ENCODE measurements around the gene SH3D21.
A peak's percentile ranks its signal among the peaks of the same experiment; 100 is the strongest.

The SH3D21 gene

GRCh38 chr1:36355811-36356210 is 49.6 kb downstream of the SH3D21 start:
- peaks cover 53% of the 10 kb centered on the region for H3K36me3 ChIP-seq (ENCODE audit: low read depth)
- no peak for ATAC-seq (ENCODE audit: low read depth)
- H3K27ac ChIP-seq (ENCODE audit: poor library complexity, severe bottlenecking): no peak overlapping the region
- no peak for TF ChIP-seq CTCF (IDR thresholded peaks at IDR 0.05; ENCODE audit: poor library complexity, severe bottlenecking)
- no peaks in the 10 kb centered on the region for H3K27me3 ChIP-seq (ENCODE audit: insufficient read depth, poor library complexity, severe bottlenecking)
- DNase-seq (ENCODE audit: low spot score): no peak
- H3K9me3 ChIP-seq (ENCODE audit: severe bottlenecking): no peaks in the 10 kb centered on the region
- H3K4me1 ChIP-seq (ENCODE audit: insufficient read depth, poor library complexity, severe bottlenecking): peaks cover 28% of the 10 kb centered on the region
- H3K4me3 ChIP-seq (ENCODE audit: severe bottlenecking): no peak overlapping the region

- H3K9me3 ChIP-seq (ENCODE audit: severe bottlenecking): no peaks in the 10 kb centered on the region
- no peak for DNase-seq (ENCODE audit: low spot score)
- no peak overlapping the region for H3K4me3 ChIP-seq (ENCODE audit: severe bottlenecking)
- H3K27me3 ChIP-seq (ENCODE audit: insufficient read depth, poor library complexity, severe bottlenecking): no peaks in the 10 kb centered on the region
- no peak overlapping the region for H3K27ac ChIP-seq (ENCODE audit: poor library complexity, severe bottlenecking)
- TF ChIP-seq CTCF (IDR thresholded peaks at IDR 0.05; ENCODE audit: poor library complexity, severe bottlenecking): no peak
- H3K4me1 ChIP-seq (ENCODE audit: insufficient read depth, poor library complexity, severe bottlenecking): peaks cover under 1% of the 10 kb centered on the region
- no peak for ATAC-seq (ENCODE audit: low read depth)
- peaks cover 64% of the 10 kb centered on the region for H3K36me3 ChIP-seq (ENCODE audit: low read depth)
These were observed 52.4 kb downstream of the SH3D21 start for GRCh38 chr1:36358514-36359084.

- TF ChIP-seq CTCF (IDR thresholded peaks at IDR 0.05; ENCODE audit: poor library complexity, severe bottlenecking): no peak
- H3K4me1 ChIP-seq (ENCODE audit: insufficient read depth, poor library complexity, severe bottlenecking): no peaks in the 10 kb centered on the region
- peaks cover 57% of the 10 kb centered on the region for H3K36me3 ChIP-seq (ENCODE audit: low read depth)
- DNase-seq (ENCODE audit: low spot score) (no peak), ATAC-seq (ENCODE audit: low read depth) (no peak)
- H3K27ac ChIP-seq (ENCODE audit: poor library complexity, severe bottlenecking): no peak overlapping the region
- no peaks in the 10 kb centered on the region for H3K9me3 ChIP-seq (ENCODE audit: severe bottlenecking)
- H3K4me3 ChIP-seq (ENCODE audit: severe bottlenecking): no peak overlapping the region
- H3K27me3 ChIP-seq (ENCODE audit: insufficient read depth, poor library complexity, severe bottlenecking): no peaks in the 10 kb centered on the region
These were observed 53.2 kb downstream of the SH3D21 start for GRCh38 chr1:36359383-36359782.

- Histone ChIP-seq H3K4me3 (ENCODE audit: severe bottlenecking) (no peak overlapping the region), H3K36me3 (ENCODE audit: low read depth) (peaks cover 53% of the 10 kb centered on the region), H3K27ac (ENCODE audit: poor library complexity, severe bottlenecking) (peak overlapping the region; percentile 17), H3K9me3 (ENCODE audit: severe bottlenecking) (no peaks in the 10 kb centered on the region), H3K27me3 (ENCODE audit: insufficient read depth, poor library complexity, severe bottlenecking) (no peaks in the 10 kb centered on the region), H3K4me1 (ENCODE audit: insufficient read depth, poor library complexity, severe bottlenecking) (no peaks in the 10 kb centered on the region)
- TF ChIP-seq CTCF (IDR thresholded peaks at IDR 0.05; ENCODE audit: poor library complexity, severe bottlenecking): no peak
- DNase-seq (ENCODE audit: low spot score) (no peak), ATAC-seq (ENCODE audit: low read depth) (peak; percentile 73)
These were observed 53.9 kb downstream of the SH3D21 start for GRCh38 chr1:36359911-36360550.

GRCh38 chr1:36365381-36365780 is 59.2 kb downstream of the SH3D21 start:
- Histone ChIP-seq H3K9me3 (ENCODE audit: severe bottlenecking) (no peaks in the 10 kb centered on the region), H3K27me3 (ENCODE audit: insufficient read depth, poor library complexity, severe bottlenecking) (no peaks in the 10 kb centered on the region), H3K27ac (ENCODE audit: poor library complexity, severe bottlenecking) (no peak overlapping the region), H3K36me3 (ENCODE audit: low read depth) (peaks cover 50% of the 10 kb centered on the region), H3K4me3 (ENCODE audit: severe bottlenecking) (no peak overlapping the region), H3K4me1 (ENCODE audit: insufficient read depth, poor library complexity, severe bottlenecking) (no peaks in the 10 kb centered on the region)
- DNase-seq (ENCODE audit: low spot score): no peak
- no peak for TF ChIP-seq CTCF (IDR thresholded peaks at IDR 0.05; ENCODE audit: poor library complexity, severe bottlenecking)
- ATAC-seq (ENCODE audit: low read depth): no peak

Measured in RWPE2 (cell line).